Measurements from ENCODE around the gene ABCC2.

Gene ABCC2

DNA sequence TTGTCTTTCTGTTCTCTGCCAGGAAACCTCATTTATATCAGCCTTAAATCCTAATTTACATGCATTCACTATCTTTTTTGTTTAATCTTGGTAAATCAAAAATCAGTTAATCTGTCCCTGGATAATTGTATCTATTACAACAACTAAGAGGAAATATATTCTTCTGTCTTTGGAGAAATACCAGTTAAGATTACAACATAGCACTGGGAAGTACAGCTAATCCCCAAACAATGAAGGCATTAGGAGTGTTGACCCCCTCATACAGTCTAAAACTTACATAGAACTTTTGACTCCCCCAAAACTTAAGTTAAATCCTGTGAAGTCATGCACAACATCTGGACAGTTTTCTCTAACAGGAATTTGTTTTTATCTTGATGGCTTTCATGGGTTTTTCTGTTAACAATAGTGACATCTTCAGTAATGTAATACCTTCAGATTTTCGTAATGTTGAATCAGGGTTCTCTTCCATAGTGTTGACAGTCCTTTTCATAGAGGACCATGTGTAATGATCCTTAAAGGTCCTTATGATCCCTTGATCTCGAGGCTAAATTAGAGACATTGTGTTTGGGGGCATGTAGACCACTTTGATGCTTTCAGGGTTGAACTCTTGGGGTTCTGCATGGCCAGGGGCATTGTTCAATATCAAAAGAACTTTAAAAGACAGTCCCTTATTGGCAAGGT, 24.1 kb upstream of the ABCC2 start:
- Histone ChIP-seq H3K27ac (ENCODE audit: low read length) (no peak overlapping the region), H3K4me3 (ENCODE audit: low read length) (no peak overlapping the region), H3K4me2 (ENCODE audit: low read length) (no peak overlapping the region), H3K36me3 (replicated peaks; ENCODE audit: low read depth, low read length) (peaks cover 27% of the 10 kb centered on the region), H3K27me3 (ENCODE audit: low read depth, low read length) (no peaks in the 10 kb centered on the region), H4K20me1 (ENCODE audit: insufficient read depth, low read length) (no peaks in the 10 kb centered on the region), H3K79me2 (ENCODE audit: low read length) (no peaks in the 10 kb centered on the region), H2AFZ (ENCODE audit: low read depth, low read length) (no peak overlapping the region), H3K9me3 (ENCODE audit: insufficient read depth, low read length) (no peaks in the 10 kb centered on the region), H3K9ac (ENCODE audit: low read length) (no peak overlapping the region), H3K4me1 (ENCODE audit: low read length) (no peaks in the 10 kb centered on the region)
- TF ChIP-seq, protein P1, sequence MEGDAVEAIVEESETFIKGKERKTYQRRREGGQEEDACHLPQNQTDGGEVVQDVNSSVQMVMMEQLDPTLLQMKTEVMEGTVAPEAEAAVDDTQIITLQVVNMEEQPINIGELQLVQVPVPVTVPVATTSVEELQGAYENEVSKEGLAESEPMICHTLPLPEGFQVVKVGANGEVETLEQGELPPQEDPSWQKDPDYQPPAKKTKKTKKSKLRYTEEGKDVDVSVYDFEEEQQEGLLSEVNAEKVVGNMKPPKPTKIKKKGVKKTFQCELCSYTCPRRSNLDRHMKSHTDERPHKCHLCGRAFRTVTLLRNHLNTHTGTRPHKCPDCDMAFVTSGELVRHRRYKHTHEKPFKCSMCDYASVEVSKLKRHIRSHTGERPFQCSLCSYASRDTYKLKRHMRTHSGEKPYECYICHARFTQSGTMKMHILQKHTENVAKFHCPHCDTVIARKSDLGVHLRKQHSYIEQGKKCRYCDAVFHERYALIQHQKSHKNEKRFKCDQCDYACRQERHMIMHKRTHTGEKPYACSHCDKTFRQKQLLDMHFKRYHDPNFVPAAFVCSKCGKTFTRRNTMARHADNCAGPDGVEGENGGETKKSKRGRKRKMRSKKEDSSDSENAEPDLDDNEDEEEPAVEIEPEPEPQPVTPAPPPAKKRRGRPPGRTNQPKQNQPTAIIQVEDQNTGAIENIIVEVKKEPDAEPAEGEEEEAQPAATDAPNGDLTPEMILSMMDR (IDR thresholded peaks at IDR 0.05; ENCODE audit: low read depth, low read length) = no peak
- TF ChIP-seq EZH2phosphoT487 (IDR thresholded peaks at IDR 0.05; ENCODE audit: low read depth) = no peak

DNA sequence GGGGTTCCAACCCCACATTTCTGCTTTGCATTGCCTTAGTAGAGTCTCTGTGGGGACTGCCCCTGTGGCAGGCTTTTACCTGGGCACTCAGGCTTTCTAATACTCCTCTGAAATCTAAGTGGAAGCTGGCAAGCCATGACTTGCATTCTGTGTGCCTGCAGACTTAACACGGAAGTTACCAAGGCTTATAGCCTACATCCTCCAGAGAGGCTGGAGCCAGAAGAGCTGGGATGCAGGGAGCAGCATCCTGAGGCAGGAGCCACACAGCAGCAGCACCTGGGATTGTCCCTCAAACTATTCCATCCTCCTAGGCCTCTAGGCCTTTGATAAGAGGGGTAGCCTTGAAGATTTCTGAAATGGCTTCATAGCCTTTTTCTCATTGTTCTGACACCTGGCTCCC, 22.1 kb upstream of the ABCC2 start:
- H3K27me3 ChIP-seq (ENCODE audit: low read depth, low read length) = no peaks in the 10 kb centered on the region
- no peak overlapping the region for H3K27ac ChIP-seq (ENCODE audit: low read length)
- no peak overlapping the region for H3K4me2 ChIP-seq (ENCODE audit: low read length)
- H4K20me1 ChIP-seq (ENCODE audit: insufficient read depth, low read length) = no peaks in the 10 kb centered on the region
- H3K4me3 ChIP-seq (ENCODE audit: low read length) = no peak overlapping the region
- H3K36me3 ChIP-seq (replicated peaks; ENCODE audit: low read depth, low read length) = peaks cover 17% of the 10 kb centered on the region
- peaks cover 11% of the 10 kb centered on the region for H3K4me1 ChIP-seq (ENCODE audit: low read length)
- no peaks in the 10 kb centered on the region for H3K9me3 ChIP-seq (ENCODE audit: insufficient read depth, low read length)
- no peak overlapping the region for H3K9ac ChIP-seq (ENCODE audit: low read length)
- no peaks in the 10 kb centered on the region for H3K79me2 ChIP-seq (ENCODE audit: low read length)
- TF ChIP-seq EZH2phosphoT487 (IDR thresholded peaks at IDR 0.05; ENCODE audit: low read depth) = no peak
- TF ChIP-seq, protein P1 (IDR thresholded peaks at IDR 0.05; ENCODE audit: low read depth, low read length) = no peak
- no peak overlapping the region for H2AFZ ChIP-seq (ENCODE audit: low read depth, low read length)

DNA sequence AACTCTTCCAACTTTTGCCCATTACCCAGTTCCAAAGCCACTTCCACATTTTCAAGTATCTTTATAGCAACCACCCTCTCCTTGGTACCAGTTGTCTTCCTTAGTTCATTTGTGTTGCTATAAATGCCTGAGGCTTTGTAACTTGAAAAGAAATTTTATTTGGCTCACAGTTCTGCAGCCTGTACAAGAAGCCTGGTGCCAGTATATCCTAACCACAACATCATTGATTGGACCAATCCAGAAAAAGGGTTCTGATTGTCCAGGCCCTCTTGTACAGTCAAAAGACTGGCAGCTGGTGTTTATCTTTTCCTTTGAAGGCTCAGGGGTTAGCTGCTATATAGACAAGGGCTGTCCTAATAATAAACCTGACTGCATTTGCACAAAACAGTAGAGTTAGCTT, 21.1 kb upstream of the ABCC2 start:
- no peaks in the 10 kb centered on the region for H3K79me2 ChIP-seq (ENCODE audit: low read length)
- TF ChIP-seq EZH2phosphoT487 (IDR thresholded peaks at IDR 0.05; ENCODE audit: low read depth) = no peak
- TF ChIP-seq, protein P1 (IDR thresholded peaks at IDR 0.05; ENCODE audit: low read depth, low read length) = no peak
- H3K27me3 ChIP-seq (ENCODE audit: low read depth, low read length) = no peaks in the 10 kb centered on the region
- no peak overlapping the region for H2AFZ ChIP-seq (ENCODE audit: low read depth, low read length)
- no peak overlapping the region for H3K27ac ChIP-seq (ENCODE audit: low read length)
- peaks cover 20% of the 10 kb centered on the region for H3K4me1 ChIP-seq (ENCODE audit: low read length)
- peaks cover 9% of the 10 kb centered on the region for H3K36me3 ChIP-seq (replicated peaks; ENCODE audit: low read depth, low read length)
- H4K20me1 ChIP-seq (ENCODE audit: insufficient read depth, low read length) = no peaks in the 10 kb centered on the region
- H3K4me3 ChIP-seq (ENCODE audit: low read length) = no peak overlapping the region
- no peaks in the 10 kb centered on the region for H3K9me3 ChIP-seq (ENCODE audit: insufficient read depth, low read length)
- no peak overlapping the region for H3K9ac ChIP-seq (ENCODE audit: low read length)
- H3K4me2 ChIP-seq (ENCODE audit: low read length) = no peak overlapping the region

GRCh38 chr10:99765672-99766301, 16.7 kb upstream of the ABCC2 start:
- no peaks in the 10 kb centered on the region for H3K9me3 ChIP-seq (ENCODE audit: insufficient read depth, low read length)
- H3K27me3 ChIP-seq (ENCODE audit: low read depth, low read length) = no peaks in the 10 kb centered on the region
- no peaks in the 10 kb centered on the region for H3K79me2 ChIP-seq (ENCODE audit: low read length)
- no peak for TF ChIP-seq EZH2phosphoT487 (IDR thresholded peaks at IDR 0.05; ENCODE audit: low read depth)
- TF ChIP-seq, protein P1 (IDR thresholded peaks at IDR 0.05; ENCODE audit: low read depth, low read length) = no peak
- no peak overlapping the region for H2AFZ ChIP-seq (ENCODE audit: low read depth, low read length)
- 0 out of 2 replicates have a peak overlapping the region, but pooled peaks have one; percentile 10 for H3K9ac ChIP-seq (ENCODE audit: low read length)
- peaks cover 22% of the 10 kb centered on the region for H3K4me1 ChIP-seq (ENCODE audit: low read length)
- peak overlapping the region; percentile 61 for H3K4me2 ChIP-seq (ENCODE audit: low read length)
- peak overlapping the region; percentile 46 for H3K27ac ChIP-seq (ENCODE audit: low read length)
- no peaks in the 10 kb centered on the region for H3K36me3 ChIP-seq (replicated peaks; ENCODE audit: low read depth, low read length)
- peak overlapping the region; percentile 29; the same call in 1 of the 2 replicates for H3K4me3 ChIP-seq (ENCODE audit: low read length)
- H4K20me1 ChIP-seq (ENCODE audit: insufficient read depth, low read length) = no peaks in the 10 kb centered on the region

All from OCI-LY3 (cell line).